Fibroblast of lung (primary cell): ENCODE data around the gene GPRIN3.

Experiments used
- CTCF ChIP-seq, 2 donors: IDR thresholded peaks in 1 of 2; conservative IDR thresholded peaks in 1 of 2; 1 replicate in 1 of 2; 2 replicates in 1 of 2; pipeline ENCODE4 v1.5.1; 2011 to 2012; ENCODE audit warnings: low read length in 2 of 2, control low read depth in 1 of 2, inconsistent platforms in 1 of 2, low read depth in 1 of 2, mild to moderate bottlenecking in 1 of 2
- EZH2 ChIP-seq: IDR thresholded peaks from 2 replicates; pipeline ENCODE4 v1.5.1; 2012; ENCODE audit warnings: low read length, control low read depth, mild to moderate bottlenecking; ENCODE audit errors: missing control alignments

GRCh38 chr4:89314291-89314690 is 6.7 kb upstream of the GPRIN3 start:
- no peak for TF ChIP-seq CTCF (conservative IDR thresholded peaks at IDR 0.05 in 1 of 2, IDR thresholded peaks at IDR 0.05 in 1 of 2; ENCODE audit: low read depth in 1 of 2, low read length in 2 of 2)
- TF ChIP-seq EZH2 = no peak
